Lower lobe of right lung (tissue), 2 donors: ENCODE measurements around the gene DPP10. TPM values are rescaled to one million over a fixed set of nuclear protein-coding genes. Genes with fewer than 3 reads are reported as not detected.
"Not testable (repeated sequence)": the region's sequence is repeated elsewhere in the genome, so short reads cannot be mapped to it uniquely, and the experiment has no call there.

Experiments used
- ATAC-seq, 2 donors: fragments of 200-7000 bp; cut with Tn5 transposase; one replicate each; pipeline ENCODE4 v1.9.1; 2020 to 2022; ENCODE audit warnings: mild to moderate bottlenecking in 2 of 2, moderate library complexity in 2 of 2
- DNase-seq: peaks from one replicate; pipeline ENCODE4 v3.0.0-alpha.2; 2020
- H3K27ac ChIP-seq: fragments of 200-600 bp; one replicate; pipeline ENCODE4 v1.8.0; 2022
- H3K27me3 ChIP-seq: fragments of 200-600 bp; one replicate; pipeline ENCODE4 v1.8.0; 2022; ENCODE audit warnings: low read depth
- H3K36me3 ChIP-seq: fragments of 200-600 bp; one replicate; pipeline ENCODE4 v1.8.0; 2022; ENCODE audit warnings: mild to moderate bottlenecking
- H3K4me1 ChIP-seq: fragments of 200-600 bp; one replicate; pipeline ENCODE4 v1.8.0; 2022
- H3K4me3 ChIP-seq: fragments of 200-600 bp; one replicate; pipeline ENCODE4 v1.8.0; 2022; ENCODE audit warnings: mild to moderate bottlenecking
- H3K9me3 ChIP-seq: fragments of 200-600 bp; one replicate; pipeline ENCODE4 v1.8.0; 2022
- intact Hi-C: fragments of 100-400 bp; cut with DNase I; formaldehyde crosslinking; loops from one replicate; pipeline ENCODE4 v1.11.0; 2022
- total RNA-seq: library from RNA; stranded (reverse); fragmentation: NEBNext Ultra II Directional; extraction: Animal tissue kit (Norgen Biotek cat#: 25700); gene quantifications from one replicate; pipeline ENCODE4 v1.2.1, GENCODE V29; 2021
- TF ChIP-seq, protein P1 (sequence below): fragments of 200-600 bp; IDR thresholded peaks from one replicate; pipeline ENCODE4 v1.8.0; 2022; ENCODE audit warnings: antibody characterized with exemption, mild to moderate bottlenecking
- donor health status: DM: no; HTN: yes; CAD: no; lungs with severe emphysema.

The DPP10 gene
- total RNA-seq, 1 donor from 2014 or later, result 0.80 TPM

DNA sequence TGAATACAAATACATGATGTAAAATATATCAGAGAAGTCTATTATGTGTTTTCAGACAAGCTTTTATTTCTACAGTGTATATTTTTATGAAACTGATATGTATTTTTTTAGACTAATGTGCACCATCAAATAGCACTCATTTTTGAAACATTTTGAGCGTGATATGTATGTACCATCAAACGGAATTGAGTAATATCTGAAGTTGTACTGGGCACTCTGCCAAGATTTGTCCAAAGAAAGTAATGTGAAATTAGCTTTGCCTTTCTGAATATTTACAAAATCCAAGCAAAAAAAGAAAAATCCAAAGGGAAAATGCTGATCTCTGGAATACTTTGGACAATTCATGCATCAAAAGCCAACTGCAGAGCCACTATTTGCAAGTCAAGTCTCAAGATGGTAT lies 972.0 kb downstream of the DPP10 start:
- DNase-seq (no peak), ATAC-seq (no peak)
- Histone ChIP-seq H3K27me3 (no peaks in the 10 kb centered on the region), H3K9me3 (no peaks in the 10 kb centered on the region), H3K4me3 (no peak overlapping the region), H3K27ac (no peak overlapping the region), H3K4me1 (no peaks in the 10 kb centered on the region), H3K36me3 (no peaks in the 10 kb centered on the region)
- intact Hi-C loops, result no loop called here
- TF ChIP-seq, protein P1, sequence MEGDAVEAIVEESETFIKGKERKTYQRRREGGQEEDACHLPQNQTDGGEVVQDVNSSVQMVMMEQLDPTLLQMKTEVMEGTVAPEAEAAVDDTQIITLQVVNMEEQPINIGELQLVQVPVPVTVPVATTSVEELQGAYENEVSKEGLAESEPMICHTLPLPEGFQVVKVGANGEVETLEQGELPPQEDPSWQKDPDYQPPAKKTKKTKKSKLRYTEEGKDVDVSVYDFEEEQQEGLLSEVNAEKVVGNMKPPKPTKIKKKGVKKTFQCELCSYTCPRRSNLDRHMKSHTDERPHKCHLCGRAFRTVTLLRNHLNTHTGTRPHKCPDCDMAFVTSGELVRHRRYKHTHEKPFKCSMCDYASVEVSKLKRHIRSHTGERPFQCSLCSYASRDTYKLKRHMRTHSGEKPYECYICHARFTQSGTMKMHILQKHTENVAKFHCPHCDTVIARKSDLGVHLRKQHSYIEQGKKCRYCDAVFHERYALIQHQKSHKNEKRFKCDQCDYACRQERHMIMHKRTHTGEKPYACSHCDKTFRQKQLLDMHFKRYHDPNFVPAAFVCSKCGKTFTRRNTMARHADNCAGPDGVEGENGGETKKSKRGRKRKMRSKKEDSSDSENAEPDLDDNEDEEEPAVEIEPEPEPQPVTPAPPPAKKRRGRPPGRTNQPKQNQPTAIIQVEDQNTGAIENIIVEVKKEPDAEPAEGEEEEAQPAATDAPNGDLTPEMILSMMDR, result no peak

DNA sequence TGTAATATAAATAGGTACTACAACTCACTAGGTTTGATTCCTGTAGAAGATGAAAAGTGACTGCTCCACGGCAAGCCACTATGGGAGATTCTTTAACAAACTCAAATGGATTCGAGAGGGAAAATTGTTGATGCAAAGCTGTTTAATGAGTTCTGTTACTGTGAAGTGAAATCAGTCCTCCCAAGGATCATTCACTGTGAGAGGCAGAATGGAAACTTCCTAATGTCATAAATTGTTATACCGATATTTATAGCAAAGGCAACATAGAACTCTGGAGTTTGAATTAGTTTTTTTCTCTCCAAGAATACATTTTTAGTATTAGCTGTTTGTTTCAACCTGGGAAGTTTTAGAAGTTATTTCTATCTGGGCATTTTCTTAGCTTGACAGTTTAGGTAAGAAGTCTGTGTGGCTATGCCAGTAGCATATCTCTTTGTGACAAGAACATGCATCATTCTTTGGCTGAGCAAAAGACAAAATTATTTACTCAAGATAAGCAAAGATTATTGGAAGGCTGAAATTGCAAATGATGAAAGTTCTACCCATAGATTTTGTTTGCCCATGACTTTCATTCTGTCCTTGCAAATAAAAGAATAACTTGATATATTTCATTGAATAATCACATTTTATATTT lies 979.7 kb downstream of the DPP10 start:
- intact Hi-C loops, result no loop called here
- Histone ChIP-seq H3K9me3 (no peaks in the 10 kb centered on the region), H3K27me3 (no peaks in the 10 kb centered on the region), H3K4me1 (no peaks in the 10 kb centered on the region), H3K36me3 (no peaks in the 10 kb centered on the region), H3K27ac (no peak overlapping the region), H3K4me3 (no peak overlapping the region)
- DNase-seq, result no peak
- no peak for ATAC-seq
- TF ChIP-seq, protein P1, result no peak

DNA sequence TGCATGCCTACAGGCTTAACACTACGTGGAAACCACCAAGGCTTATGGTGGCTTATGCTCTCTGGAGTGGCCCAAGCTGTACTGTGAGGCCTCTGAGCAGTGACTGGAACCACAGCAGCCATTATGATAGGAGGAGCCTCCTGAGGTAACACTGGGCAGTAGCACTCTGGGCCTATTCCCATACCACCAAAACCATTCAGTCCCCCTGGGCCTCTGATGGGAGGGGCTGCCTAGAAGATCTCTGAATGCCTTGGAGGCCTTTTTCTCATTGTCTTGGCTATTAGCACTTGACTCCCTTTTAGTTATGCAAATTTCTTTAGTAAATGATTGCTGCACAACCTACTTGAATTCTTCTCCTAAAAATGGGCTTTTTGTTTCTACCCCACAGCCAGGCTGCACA lies 985.0 kb downstream of the DPP10 start:
- H3K4me3 ChIP-seq, result no peak overlapping the region
- no peak overlapping the region for H3K27ac ChIP-seq
- no peaks in the 10 kb centered on the region for H3K9me3 ChIP-seq
- intact Hi-C loops, result no loop called here
- ATAC-seq (peak in 1 of 2 donors; percentile 11), DNase-seq (no peak)
- no peaks in the 10 kb centered on the region for H3K4me1 ChIP-seq
- TF ChIP-seq, protein P1, result no peak
- no peaks in the 10 kb centered on the region for H3K27me3 ChIP-seq
- H3K36me3 ChIP-seq, result no peaks in the 10 kb centered on the region

DNA sequence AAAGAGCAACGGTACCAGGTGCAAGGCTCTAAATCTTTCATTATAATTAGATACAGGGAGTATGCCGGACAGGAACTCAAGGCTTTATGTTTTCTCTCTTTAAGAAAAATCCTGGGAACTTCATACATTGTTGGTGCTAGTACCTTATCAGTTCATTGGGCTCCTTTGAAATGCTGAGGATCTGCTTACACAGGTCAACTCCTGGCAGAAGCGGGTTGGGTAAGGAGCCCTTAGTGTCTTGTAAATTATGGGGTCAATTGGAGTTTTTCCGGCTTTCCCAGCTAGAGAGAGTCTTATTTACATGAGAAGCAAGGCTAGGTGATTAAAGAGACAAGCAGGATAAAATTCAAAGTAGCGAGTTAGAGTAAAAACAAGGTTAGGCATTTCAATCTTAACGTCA lies 998.3 kb downstream of the DPP10 start:
- intact Hi-C loops, H3K36me3 ChIP-seq, H3K4me1 ChIP-seq, H3K27ac ChIP-seq, H3K4me3 ChIP-seq, DNase-seq, H3K27me3 ChIP-seq, H3K9me3 ChIP-seq, ATAC-seq: not testable (repeated sequence)

DNA sequence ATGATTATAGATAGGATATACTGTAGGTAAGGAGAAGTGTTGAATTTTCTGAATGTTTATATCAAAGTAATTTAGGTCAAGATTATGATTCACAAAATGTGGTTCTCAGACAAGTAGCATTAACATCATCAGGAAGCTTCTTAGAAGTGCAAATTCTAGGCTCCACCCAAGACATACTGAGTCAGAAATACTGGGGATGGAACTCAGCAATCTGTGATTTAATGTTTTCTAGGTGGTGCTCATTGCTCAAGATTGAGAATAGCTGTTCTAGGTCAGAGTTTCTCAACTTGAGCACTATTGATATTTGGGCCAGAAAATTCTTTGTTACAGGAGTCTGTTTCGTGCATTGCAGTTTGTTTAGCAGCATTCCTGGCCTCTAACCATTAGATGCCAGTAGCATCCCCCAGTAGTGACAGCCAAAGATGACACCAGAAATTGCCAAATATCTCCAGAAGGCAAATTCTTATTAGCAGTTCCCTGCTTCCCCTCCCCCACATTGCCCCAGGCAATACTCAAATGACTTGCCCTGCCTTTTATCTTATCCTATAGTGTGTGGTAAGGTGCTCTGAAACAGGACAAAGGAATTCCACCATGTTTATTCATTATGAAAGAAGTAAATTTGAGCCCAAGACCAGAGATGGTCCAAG lies 1001.2 kb downstream of the DPP10 start:
- ATAC-seq (no peak), DNase-seq (no peak)
- TF ChIP-seq, protein P1, result no peak
- H3K4me3 ChIP-seq, result no peak overlapping the region
- H3K4me1 ChIP-seq, result no peaks in the 10 kb centered on the region
- intact Hi-C loops, result no loop called here
- H3K9me3 ChIP-seq, result peaks cover 5% of the 10 kb centered on the region
- H3K27me3 ChIP-seq, result no peaks in the 10 kb centered on the region
- no peaks in the 10 kb centered on the region for H3K36me3 ChIP-seq
- no peak overlapping the region for H3K27ac ChIP-seq

DNA sequence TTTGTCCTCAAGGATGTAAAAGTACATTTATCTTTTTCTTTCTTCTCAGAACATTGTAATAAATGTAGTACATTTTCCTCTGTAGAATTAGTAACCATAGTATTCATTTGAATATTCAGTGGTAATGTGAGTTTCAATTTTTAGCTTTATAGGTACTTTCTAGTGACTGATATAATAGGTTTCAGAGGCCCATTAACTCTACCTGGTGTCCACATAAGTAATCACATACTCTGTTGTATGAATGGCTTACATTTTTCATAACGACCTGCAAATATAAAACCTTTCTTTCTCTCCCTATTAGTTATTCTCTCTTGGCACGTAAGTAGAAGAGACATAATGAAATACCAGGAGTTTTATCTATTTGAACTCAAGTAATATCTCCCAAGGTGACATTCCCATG lies 1017.6 kb downstream of the DPP10 start:
- no peak for ATAC-seq
- intact Hi-C loops, result no loop called here

More for the DNA sequence above, 1017.6 kb downstream of the DPP10 start:
- Histone ChIP-seq H3K27ac (no peak overlapping the region), H3K4me3 (no peak overlapping the region), H3K27me3 (no peaks in the 10 kb centered on the region), H3K36me3 (no peaks in the 10 kb centered on the region), H3K9me3 (no peaks in the 10 kb centered on the region), H3K4me1 (no peaks in the 10 kb centered on the region)
- no peak for DNase-seq
- TF ChIP-seq, protein P1, result no peak
